Umbilical cord (tissue), 2 donors: ENCODE results near the gene PARD6G. TPM values are rescaled to one million over a fixed set of nuclear protein-coding genes. Genes with fewer than 3 reads are reported as not detected.

Experiments
- DNase-seq: peaks from one replicate; pipeline ENCODE4 v3.0.0-alpha.2; 2015; ENCODE audit warnings: low spot score
- total RNA-seq: library from RNA; depleted of rRNA; stranded (reverse); fragments of >200 nt; gene quantifications from one replicate; pipeline ENCODE4 v1.2.3, GENCODE V29; 2014; ENCODE audit warnings: low replicate concordance; ENCODE audit not compliant: insufficient read depth

PARD6G gene
- total RNA-seq, 1 donor from 2014 or later = 12.8 TPM

DNA sequence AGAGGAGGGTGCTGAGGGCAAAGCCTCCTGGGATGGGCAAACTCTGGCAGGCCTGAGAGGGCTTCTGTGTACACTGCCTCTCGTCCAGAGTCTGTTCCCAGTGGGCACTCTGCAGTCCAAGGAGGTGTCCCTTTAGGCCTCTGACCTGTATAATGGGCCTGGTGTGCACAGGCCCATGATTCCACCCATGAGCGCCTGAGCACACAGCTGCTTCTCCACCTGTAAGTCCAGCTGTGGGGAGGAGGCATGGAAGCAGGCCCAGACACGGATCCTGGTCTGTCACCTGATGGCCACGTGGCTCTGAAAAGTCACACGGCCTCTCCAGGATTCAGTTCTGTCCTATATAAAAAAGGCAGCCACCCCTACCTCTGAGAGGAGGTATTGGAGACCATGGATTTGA, 57.0 kb downstream of the PARD6G start:
- DNase-seq = no peak

DNA sequence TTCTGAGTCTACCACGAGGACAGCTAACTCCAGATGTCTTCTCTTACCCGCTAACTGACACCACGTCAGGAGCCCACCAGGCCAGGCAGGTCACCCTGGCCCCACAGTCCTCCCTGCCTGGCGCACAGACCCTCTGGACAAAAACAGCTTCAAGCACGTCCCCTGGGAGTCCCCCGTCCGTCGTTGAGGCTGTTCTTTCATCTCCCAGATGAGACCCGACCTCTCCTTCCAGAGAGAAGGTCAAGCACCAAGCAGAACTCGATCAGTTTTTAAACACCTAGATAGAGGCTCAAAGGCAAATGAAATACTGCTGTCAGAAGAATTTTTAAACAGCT, 57.8 kb downstream of the PARD6G start:
- no peak for DNase-seq

DNA sequence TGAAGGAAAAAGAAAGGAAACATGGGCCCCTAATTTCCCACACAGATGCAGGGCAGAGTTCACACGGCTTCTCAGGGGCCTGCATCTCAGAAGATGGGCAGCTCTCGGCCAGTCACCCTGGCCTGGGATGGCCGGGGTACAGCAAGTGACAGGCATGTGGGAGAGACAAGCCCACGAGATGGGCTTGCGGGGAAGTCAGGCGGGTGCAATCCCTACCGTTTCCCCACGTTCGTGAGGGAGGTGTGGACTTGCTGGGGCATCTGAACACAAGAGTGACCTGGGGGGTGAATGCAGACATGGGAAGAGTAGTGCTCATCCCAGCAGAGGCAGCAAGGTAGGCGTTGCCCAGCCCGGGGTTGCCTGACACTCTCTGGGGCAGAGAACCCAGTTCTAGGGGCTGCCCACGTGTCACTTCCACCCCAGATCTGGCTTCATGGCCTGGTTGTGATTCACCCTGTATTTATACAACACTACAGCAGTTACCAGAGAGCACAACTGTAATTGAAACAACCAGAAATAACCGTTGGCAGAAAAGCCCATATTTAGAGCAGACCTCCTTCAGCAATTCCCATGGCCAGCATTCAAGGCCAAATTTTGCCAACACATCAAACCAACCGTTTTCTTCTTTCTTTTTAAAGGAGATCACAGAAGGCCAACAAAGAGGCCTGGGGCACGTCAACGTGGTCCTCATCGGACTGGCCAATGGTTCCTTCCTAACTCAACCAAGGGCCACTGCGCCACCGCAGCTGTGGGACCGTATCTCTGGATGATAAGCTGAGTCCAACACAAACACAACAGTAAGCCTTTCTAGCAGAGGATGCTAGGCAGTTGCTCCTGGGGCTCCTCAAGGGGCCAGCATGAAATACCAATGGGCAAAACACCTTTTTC, 58.4 kb downstream of the PARD6G start:
- DNase-seq = no peak

DNA sequence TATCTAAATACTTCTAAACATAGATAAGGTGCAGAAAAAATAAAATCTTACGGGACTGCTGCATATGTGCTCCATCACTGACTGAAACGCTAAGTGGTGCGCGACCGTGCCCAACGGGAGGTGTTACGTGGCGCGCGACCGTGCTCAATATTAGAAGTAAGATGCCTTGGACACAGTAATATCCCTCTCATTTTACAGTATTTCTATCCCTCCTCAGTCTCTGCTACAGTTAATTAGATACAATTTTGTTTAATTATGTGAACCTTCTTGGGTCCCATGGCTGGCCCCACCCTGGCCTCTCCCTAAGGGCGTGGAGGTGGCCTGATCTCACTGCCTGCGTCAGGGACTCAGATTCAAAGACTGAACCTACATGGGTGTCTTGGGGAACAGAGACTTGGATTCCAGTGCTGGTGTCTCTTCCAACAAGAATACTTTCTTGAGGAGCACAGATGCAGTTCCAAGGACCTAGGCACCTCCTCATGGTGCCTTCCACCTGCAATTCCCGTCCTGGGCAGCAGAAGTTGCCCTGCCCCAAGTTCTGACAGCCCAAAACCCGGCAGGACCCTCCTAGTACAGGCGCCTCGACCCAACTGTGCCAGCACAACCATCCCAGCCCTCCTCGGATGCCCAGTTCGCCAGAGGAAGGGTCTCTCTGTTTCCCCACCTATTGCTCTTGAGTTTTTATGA, 59.2 kb downstream of the PARD6G start:
- no peak for DNase-seq

DNA sequence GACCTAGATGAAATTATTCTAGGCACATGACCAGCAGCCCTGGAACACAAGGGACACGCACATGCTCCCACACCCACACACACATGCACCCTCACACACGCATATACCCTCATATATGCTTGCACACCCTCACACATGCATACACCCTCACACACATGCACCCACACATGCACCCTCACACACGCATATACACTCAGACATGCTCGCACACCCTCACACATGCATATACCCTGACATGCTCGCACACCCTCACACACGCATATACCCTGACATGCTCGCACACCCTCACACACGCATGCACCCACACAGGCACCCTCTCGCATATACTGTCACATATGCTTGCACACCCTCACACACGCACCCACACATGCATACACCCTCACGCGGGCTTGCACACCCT, 61.8 kb downstream of the PARD6G start:
- DNase-seq = no peak

DNA sequence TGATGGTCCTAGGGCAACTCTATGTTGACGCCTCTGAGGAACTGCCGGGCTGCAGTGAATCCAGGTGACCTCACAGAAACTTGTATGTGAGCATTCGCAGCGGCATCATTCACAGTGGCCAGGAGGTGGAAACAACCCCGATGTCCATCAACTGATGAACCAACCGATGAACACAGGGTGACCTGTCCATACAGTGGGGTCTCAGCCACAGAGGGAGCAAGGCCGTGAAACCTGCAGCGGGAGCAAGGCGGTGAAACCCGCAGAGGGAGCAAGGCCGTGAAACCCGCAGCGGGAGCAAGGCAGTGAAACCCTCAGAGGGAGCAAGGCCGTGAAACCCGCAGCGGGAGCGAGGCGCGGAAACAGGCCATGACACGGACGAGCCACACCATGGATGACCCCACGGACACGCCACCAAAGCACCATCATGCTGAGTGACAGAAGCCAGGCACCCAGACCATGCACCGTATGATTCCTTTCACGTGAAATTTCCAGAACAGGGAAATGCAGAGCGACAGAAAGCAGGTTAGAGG, 63.0 kb downstream of the PARD6G start:
- DNase-seq = no peak

DNA sequence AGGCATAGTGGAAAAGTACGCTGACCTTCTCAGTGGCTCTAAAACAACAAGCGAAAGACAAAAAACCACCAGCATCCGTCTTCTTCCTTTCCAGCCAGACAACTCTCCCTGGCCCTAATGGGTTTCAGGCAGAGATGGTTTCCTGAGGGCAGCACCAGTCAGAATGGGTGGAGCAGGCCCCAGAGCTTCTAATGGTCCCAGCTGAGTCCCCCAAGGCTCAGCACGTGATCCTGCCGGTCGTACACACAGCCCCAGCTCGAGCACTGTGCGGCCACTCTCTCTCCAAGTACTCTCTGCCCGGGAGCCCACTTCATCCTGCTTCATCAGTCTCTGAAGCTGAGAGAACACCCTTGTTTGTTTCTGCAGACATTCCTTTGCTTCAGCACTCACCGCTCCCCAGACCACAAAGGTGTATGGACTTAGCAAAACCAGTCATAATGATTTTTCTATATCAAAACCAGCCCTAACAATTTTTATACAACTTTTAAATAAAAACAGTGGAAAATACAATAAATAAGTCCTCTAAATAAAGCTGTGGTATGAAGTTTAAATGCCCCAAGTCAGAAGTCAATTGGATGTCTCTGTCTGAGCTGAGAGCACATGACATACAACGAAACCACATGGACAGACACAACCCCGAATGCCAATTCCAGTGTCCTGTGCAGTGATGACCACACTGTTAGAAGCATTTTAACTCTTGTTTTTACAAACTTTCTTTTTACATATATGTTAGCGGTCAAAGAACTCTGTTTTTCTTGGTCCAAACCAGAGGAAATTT, 63.9 kb downstream of the PARD6G start:
- no peak for DNase-seq

DNA sequence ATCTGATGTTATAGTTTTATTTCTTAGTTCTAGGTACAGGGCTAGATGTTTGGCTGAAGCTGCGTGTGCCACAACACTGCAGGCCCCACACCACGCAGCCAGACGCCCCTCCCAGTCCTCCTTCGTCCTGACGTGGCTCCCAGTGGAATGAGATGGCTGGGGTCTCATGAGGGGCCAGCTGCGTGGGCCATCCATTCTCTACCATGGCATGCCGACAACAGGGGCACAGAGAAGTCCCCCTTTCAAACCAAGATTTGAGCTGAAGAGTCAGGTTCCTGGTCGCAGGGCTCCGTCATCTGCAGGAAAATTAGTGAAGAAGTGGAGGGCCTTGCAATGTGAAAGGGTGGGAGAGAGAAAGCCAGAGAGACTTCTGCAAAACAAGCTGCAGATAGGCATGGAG, 64.5 kb downstream of the PARD6G start:
- no peak for DNase-seq

DNA sequence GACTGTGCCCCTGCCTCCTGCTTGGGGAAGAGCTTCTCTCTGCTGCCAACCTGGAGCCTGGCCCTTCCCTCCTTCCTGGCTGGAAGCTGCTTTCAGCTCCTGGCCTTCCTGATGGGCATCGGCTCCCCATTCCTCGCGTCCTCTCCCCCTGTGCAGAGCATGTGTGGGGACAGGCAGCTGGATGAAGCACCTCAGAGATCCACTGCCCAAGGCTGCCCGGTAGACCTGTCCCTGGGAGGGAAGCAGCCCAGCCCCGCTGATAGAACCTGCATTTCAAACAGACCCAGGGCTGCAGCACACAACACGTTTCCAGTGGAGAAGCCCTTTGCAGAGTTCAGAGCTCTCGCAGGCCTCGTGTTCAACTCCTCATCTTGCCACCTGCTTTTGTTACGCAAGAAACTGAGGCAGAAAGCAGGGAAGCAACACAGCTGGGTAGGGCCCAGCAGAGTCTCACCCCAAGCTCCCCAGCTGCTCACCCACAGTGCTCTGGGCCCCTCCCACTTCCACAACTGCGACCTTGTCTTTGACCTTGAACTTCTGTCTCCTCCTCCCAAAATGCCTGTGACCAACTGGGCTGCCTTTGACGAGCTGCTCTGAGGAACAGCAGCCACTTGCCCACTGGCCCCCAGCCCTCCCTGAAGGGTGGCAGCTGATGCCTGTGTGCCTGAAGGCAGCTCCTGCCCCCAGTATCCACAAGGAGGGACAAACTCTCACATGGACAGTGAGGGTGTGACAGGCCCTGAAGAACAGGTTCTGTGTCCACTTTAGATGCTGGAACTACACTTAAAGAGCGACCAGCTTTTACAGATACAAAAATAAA, 65.5 kb downstream of the PARD6G start:
- DNase-seq = no peak

DNA sequence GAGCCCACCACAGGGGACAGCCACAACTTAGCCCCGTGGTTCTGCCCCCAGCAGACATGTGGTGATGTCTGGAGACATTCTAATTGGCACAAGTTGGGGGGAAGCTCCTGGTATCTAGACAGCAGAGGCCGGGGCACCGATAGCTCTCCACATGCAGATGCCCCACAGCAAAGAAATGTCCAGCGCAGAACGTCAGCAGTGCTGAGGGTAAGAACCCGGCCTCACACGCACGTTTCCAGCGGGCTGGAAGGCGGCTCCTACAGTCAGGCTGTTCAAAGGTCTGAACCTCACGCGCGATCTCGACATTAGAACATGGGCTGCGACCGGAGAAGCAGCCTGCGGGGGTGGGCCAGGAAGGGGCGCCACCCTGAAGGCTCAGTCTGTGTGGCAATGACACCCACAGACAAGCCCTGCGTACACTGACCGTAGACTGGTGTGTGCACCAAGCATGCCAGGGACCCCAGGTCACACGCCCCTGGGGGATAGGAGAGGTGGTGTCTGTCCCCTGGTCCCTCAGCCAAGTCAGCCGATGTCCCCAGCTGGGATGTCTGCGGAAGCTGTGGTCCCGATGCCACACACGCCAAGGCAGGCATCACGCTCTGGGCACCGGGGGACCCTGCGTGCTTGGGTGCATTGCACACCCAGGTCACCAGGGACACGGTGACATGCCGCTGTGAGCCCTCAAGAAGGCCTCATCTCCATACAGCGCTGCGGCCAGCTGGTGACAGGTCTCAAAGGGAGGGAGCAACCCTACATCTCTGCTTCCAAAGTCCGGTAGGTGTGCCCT, 66.3 kb downstream of the PARD6G start:
- DNase-seq = no peak

DNA sequence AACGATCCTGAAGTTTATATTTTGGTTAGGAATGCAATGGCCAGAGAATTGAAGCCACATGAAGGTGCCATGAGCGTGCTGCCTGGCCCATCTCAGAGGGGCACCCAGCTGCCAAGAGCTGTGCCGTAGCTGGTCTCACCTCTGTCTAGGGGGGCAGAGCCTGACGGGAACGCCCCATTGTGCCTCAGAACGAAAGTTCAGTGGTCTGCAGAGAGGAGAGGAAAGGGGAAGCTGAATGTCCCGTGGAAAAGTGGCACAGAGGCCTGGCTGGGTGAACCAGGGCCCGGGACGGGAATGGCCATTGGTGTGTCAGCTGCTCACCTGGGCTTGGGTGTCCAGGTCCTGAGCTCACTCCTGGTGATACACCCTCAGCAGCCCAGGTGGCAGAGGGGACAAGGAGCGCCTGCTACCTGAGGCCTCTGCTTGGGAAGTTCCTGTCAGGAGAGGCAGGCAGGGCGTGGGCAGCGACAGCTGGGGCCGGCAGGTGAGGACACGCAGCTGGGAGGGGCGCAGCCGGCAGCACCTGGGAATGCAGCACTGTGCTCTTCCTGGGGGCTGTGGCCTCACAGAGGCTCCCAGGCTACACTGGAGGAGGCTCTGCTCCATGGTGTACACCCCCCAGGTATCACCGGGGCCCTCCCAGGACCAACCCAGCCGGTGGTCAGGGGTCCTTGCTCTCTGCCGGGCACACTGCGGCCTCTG, 67.3 kb downstream of the PARD6G start:
- DNase-seq = no peak

DNA sequence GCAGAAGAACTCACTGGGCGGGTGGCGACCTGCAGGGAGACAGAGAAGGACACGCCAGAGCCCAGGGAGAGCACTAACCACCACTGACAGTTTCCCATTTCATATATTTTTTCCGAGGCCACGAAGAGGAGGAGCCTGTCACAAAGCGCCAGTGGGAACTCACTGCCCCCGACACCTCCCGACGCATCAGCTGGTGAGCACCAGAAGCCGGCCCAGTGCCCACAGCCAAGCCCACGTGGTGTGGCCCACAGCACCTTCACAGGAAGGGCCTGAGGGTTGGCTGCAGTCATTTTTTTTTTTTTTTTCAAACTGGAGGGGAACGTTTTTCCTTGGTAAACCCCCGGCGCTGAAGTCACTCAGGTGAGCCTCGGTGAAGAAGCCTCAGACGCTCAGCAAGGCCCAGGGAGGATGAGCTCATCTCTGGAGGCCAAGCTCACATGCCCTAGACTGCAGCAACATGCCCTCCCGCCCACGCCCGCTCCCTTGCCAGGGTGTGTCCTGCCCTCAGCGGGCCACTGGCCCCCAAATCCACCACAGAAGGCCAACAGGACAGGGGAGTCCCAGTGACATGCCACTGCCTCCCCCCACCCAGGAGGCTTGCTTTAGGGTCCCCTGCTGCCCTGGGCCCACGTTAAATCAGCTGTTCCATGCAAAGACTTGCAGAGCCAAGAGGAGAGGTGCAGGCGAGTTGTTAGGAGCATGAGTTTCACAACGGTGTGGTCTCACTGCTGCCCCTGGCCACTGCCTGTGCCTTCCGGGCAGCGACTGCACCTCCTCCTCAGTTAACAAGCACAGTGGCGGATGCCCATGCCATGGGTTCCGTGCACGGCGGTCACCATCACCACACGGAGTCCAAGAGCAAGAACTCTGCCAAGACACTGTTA, 68.1 kb downstream of the PARD6G start:
- no peak for DNase-seq

DNA sequence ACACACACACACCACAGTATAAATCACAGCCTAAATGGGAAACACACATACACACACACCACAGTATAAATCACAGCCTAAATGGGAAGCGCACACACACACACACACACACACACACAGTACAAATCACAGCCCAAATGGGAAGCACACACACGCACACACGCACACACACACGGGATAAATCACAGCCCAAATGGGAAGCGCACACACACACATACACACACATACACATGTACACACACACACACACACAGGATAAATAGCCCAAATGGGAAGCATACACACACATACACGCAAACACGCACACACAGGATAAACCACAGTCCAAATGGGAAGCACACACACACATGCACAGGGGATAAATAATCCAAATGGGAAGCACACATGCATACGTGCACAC, 70.2 kb downstream of the PARD6G start:
- no peak for DNase-seq

DNA sequence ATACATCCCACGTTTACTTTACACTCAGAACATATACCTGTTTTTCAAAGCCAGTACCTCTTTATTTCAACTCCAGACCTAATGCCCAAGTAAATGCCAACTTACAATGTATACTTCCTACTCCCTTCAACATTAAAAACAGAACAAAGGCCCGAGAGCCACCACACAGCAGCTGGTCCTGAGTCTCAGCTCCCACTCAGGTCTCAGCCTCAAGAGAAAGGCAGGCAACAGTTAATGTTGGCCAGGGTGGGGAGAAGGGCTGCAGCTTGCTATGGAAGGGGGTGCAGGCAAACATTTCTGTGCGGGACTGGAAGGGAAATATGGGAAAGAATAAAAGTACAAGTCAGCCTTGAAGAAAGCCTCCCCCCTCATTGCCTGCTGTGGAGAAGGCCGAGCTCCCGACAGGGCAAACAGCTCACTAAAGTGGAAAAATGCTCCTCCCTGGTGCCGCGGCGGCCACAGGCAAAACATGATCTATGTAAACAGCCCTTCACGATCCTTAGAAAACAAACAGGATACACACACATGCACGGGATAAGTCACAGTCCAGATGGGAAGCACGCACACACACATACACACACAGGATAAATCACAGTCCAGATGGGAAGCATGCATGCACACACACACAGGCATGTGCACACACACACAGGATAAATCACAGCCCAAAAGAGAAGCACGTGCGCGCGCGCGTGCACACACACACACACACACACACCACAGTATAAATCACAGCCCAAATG, 70.8 kb downstream of the PARD6G start:
- no peak for DNase-seq

DNA sequence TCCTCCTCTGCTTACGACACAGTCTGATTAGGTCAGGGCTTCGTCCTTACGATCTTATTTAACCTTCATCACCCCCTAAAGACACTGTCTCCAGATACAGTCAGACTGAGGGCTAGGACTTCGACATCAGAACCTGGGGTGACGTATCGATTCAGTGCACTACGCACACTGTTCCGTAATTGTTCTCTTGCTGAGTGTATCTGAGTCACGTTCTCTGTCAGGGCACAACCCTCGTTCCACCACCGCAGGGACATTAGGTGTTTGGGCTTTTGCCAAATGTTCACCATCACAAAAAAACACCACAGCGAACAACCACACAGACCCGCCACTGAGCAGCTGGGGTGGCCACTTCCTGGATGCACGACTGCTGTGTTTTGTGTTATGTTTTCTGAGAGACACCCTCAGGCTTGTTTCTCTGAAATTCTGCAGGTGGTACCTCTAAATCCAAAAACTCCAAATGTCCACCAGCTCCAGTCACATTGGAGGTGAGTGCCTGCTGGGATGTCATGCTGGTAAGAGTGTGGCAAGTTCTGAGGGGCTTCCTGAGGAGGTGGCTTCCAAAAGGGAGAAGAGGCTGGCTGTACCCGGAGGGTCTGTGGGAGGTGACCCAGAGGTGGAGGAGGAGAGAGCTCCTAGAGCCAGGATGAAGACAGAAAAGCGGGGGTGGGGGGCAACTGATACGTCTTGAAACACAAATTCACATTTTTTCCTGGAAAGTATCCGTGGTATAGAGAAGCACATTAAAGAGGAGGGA, 71.7 kb downstream of the PARD6G start:
- DNase-seq = no peak

DNA sequence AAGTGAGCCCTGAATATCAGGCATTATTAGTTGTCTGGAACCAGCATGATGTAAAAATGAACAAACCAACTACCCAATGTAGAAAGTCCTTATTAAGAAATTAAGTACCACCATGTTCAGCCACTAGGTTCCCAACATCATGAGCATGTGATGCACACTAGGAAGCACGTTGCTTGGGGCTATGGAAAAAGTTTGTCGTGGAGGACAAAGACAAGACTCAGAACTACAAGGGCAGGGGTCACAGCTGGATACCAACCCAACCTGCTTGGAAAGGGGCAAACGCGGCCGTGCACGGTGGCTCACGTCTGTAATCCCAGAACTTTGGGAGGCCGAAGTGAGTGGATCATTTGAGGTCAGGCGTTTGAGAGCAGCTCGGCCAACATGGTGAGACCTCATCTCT, 74.3 kb downstream of the PARD6G start:
- DNase-seq = no peak

DNA sequence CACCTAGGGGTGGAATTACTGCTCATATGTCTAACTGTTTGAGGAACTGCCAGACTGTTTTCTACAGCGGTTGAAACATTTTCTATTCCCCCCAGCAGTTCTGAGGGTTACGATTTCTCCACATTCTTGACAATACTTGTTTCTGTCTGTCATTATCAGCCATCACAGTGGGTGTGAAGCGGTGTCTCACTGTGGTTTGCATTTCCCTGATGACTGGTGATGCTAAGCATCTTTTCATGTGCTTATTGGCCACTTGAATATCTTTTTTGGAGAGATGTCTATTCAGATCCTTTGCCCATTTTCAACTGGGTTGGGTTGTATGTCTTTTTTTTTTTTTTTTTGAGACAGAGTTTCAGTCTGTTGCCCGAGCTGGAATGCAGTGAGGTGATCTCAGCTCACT, 75.3 kb downstream of the PARD6G start:
- no peak for DNase-seq
